ENCODE results near the gene SGCG.

GRCh38 chr13:23161481-23161825 lies 19.3 kb upstream of the SGCG start:
- TF ChIP-seq JUND (IDR thresholded peaks at IDR 0.05) = no peak
- TF ChIP-seq POLR2AphosphoS5 (IDR thresholded peaks at IDR 0.05; ENCODE audit: low read depth, low read length) = no peak
- no peak for TF ChIP-seq TAF1 (IDR thresholded peaks at IDR 0.05; ENCODE audit: borderline replicate concordance, low read depth, low read length)
- no peak for TF ChIP-seq CTCF (IDR thresholded peaks at IDR 0.05)
- TF ChIP-seq FOXJ3 (CRISPR knock-in tag; IDR thresholded peaks at IDR 0.05) = no peak
- TF ChIP-seq RFX5 (IDR thresholded peaks at IDR 0.05; ENCODE audit: low read length) = no peak
- TF ChIP-seq TEAD4 (IDR thresholded peaks at IDR 0.05; ENCODE audit: borderline replicate concordance, insufficient read depth) = no peak
- no peak for TF ChIP-seq USF2 (IDR thresholded peaks at IDR 0.05; ENCODE audit: borderline replicate concordance, low read depth, low read length)
- no peak for TF ChIP-seq FOXM1 (IDR thresholded peaks at IDR 0.05; ENCODE audit: low read depth)
- TF ChIP-seq EP300 (IDR thresholded peaks at IDR 0.05; ENCODE audit: borderline replicate concordance in 1 of 2, low read depth in 1 of 2, low read length in 1 of 2) = no peak
- TF ChIP-seq RCOR1 (IDR thresholded peaks at IDR 0.05; ENCODE audit: low read length) = no peak
- TF ChIP-seq MAX (IDR thresholded peaks at IDR 0.05; ENCODE audit: low read depth) = no peak
